Mesodermal cell (in vitro differentiated cells): ENCODE data around the gene THOC7.
A peak's percentile ranks its signal among the peaks of the same experiment; 100 is the strongest.

Experiments
- H3K27ac ChIP-seq: 2 replicates; pipeline ENCODE4 v1.7.0; 2013; ENCODE audit warnings: mild to moderate bottlenecking, low read depth, low read length, moderate library complexity; ENCODE audit not compliant: severe bottlenecking
- H3K36me3 ChIP-seq: 2 replicates; pipeline ENCODE4 v1.7.1; 2013; ENCODE audit warnings: mild to moderate bottlenecking, low read length, moderate library complexity; ENCODE audit not compliant: control insufficient read depth, insufficient read depth
- H3K4me1 ChIP-seq: one replicate; pipeline ENCODE4 v1.7.1; 2013; ENCODE audit warnings: mild to moderate bottlenecking, low read length; ENCODE audit not compliant: insufficient read depth, control insufficient read depth, poor library complexity, severe bottlenecking
- H3K4me3 ChIP-seq: 2 replicates; pipeline ENCODE4 v1.7.0; 2013; ENCODE audit warnings: low read length, control low read depth, mild to moderate bottlenecking; ENCODE audit not compliant: insufficient read depth, poor library complexity, severe bottlenecking; ENCODE audit errors: extremely low read depth
- H3K9me3 ChIP-seq: 2 replicates; pipeline ENCODE4 v1.7.1; 2013; ENCODE audit warnings: mild to moderate bottlenecking, low read length, moderate library complexity; ENCODE audit not compliant: control insufficient read depth
- WGBS, 2 experiments: methylation state at CpG; one replicate each; pipeline ENCODE4 v1.1.5; 2013; ENCODE audit warnings: missing lambda C conversion rate in 2 of 2; ENCODE audit not compliant: insufficient coverage in 2 of 2; 5-methylcytosine and 5-hydroxymethylcytosine counted together

THOC7 gene

DNA sequence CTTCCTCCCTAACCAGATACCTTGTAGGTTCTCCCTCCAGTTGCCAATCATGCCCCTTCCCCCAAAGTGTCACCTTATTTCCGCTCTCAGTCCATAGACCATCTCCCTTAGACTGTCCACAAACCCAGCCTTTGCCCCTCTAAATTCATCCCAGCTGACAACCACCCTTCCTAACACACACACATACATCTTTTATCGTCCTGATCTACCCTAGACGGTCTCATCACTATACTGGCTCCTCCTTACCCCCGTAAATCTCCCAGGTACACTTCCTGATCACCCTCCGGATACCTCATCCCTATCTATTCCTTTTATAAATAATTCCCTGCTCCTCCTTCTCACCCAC, 828 bp downstream of the THOC7 start:
- Histone ChIP-seq H3K4me3 (peak overlapping the region; percentile 85), H3K36me3 (peaks cover 4% of the 10 kb centered on the region), H3K4me1 (peaks cover 6% of the 10 kb centered on the region), H3K9me3 (no peaks in the 10 kb centered on the region), H3K27ac (no peak overlapping the region)
- 29% methylated on average over 5 of the region's 5 CpGs for WGBS, 2 experiments

- WGBS, 2 experiments, result 80% methylated on average over 2 of the region's 5 CpGs; no CpG with 5 or more reads in 1 of the 2 experiments
- Histone ChIP-seq H3K4me3 (no peak overlapping the region), H3K36me3 (no peaks in the 10 kb centered on the region), H3K27ac (no peak overlapping the region), H3K4me1 (peaks cover 6% of the 10 kb centered on the region), H3K9me3 (no peaks in the 10 kb centered on the region)
Observed at GRCh38 chr3:63861306-63861705, 2.3 kb downstream of the THOC7 start.

DNA sequence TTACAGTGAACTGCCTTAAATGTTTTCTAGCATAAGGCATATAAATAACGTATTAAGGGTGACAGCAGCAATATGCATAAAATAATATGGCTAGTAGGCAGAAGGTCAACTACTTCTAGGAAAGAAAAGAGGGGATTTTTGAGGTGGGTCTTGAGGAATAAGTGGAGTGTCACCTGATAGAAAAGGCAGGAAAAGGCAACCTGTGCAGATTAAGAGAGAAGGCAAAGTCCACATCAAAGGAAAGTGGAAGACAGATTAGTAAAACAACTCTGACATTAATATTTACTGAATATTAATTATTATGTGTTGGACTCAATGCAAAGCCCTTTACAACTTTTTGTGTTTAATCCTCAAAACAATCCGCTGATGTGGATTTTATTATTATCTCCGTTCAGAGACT, 2.8 kb downstream of the THOC7 start:
- Histone ChIP-seq H3K9me3 (no peaks in the 10 kb centered on the region), H3K4me3 (no peak overlapping the region), H3K27ac (no peak overlapping the region), H3K36me3 (no peaks in the 10 kb centered on the region), H3K4me1 (peaks cover 6% of the 10 kb centered on the region)
- WGBS, 2 experiments, result 90 to 100% methylated on average over 1 to 2 of the region's 3 CpGs

DNA sequence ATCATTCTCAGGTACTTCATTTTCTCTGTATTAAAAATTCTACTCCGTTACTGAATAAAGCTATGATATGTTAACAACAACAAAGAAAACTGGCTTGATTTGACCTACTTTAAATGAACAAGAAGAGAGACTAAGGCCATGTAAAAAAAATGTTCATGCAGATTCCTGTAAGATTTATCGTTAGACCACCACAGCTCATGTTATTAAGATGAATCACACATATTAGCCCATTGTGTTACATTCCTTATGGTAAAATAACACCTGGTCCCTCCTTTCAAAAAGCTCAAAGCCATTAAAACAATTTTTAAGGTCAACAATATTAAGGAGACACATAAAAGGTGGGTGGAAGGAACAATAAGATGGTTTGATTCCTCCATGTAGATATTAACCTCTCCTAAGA, 6.3 kb downstream of the THOC7 start:
- 100% methylated on average over 1 of the region's 2 CpGs; no CpG with 5 or more reads in 1 of the 2 experiments for WGBS, 2 experiments

GRCh38 chr3:63855333-63855940, 8.2 kb downstream of the THOC7 start:
- 75% methylated on average over 1 of the region's 1 CpG; no CpG with 5 or more reads in 1 of the 2 experiments for WGBS, 2 experiments
- no peaks in the 10 kb centered on the region for H3K9me3 ChIP-seq
- no peak overlapping the region for H3K27ac ChIP-seq
- H3K36me3 ChIP-seq, result no peaks in the 10 kb centered on the region
- H3K4me3 ChIP-seq, result no peak overlapping the region
- H3K4me1 ChIP-seq, result no peaks in the 10 kb centered on the region

More for the DNA sequence above, 6.3 kb downstream of the THOC7 start:
- Histone ChIP-seq H3K4me1 (peaks cover 2% of the 10 kb centered on the region), H3K27ac (no peak overlapping the region), H3K4me3 (no peak overlapping the region), H3K9me3 (no peaks in the 10 kb centered on the region), H3K36me3 (no peaks in the 10 kb centered on the region)

GRCh38 chr3:63853106-63853505, 10.5 kb downstream of the THOC7 start:
- 100% methylated on average over 1 of the region's 4 CpGs; no CpG with 5 or more reads in 1 of the 2 experiments for WGBS, 2 experiments
- H3K4me1 ChIP-seq, result no peaks in the 10 kb centered on the region
- no peak overlapping the region for H3K4me3 ChIP-seq
- no peaks in the 10 kb centered on the region for H3K9me3 ChIP-seq
- no peaks in the 10 kb centered on the region for H3K36me3 ChIP-seq
- H3K27ac ChIP-seq, result no peak overlapping the region

- Histone ChIP-seq H3K27ac (no peak overlapping the region), H3K4me1 (no peaks in the 10 kb centered on the region), H3K4me3 (no peak overlapping the region), H3K9me3 (no peaks in the 10 kb centered on the region), H3K36me3 (no peaks in the 10 kb centered on the region)
- no CpG with 5 or more reads among the region's 3 CpGs for WGBS, 2 experiments
Observed at GRCh38 chr3:63851287-63851686, 12.3 kb downstream of the THOC7 start.

- H3K9me3 ChIP-seq, result no peaks in the 10 kb centered on the region
- WGBS, 2 experiments, result 92 to 100% methylated on average over 2 to 4 of the region's 4 CpGs
- no peak overlapping the region for H3K4me3 ChIP-seq
- no peaks in the 10 kb centered on the region for H3K36me3 ChIP-seq
- H3K27ac ChIP-seq, result no peak overlapping the region
- H3K4me1 ChIP-seq, result no peaks in the 10 kb centered on the region
Observed at GRCh38 chr3:63849175-63849574, 14.4 kb downstream of the THOC7 start.

DNA sequence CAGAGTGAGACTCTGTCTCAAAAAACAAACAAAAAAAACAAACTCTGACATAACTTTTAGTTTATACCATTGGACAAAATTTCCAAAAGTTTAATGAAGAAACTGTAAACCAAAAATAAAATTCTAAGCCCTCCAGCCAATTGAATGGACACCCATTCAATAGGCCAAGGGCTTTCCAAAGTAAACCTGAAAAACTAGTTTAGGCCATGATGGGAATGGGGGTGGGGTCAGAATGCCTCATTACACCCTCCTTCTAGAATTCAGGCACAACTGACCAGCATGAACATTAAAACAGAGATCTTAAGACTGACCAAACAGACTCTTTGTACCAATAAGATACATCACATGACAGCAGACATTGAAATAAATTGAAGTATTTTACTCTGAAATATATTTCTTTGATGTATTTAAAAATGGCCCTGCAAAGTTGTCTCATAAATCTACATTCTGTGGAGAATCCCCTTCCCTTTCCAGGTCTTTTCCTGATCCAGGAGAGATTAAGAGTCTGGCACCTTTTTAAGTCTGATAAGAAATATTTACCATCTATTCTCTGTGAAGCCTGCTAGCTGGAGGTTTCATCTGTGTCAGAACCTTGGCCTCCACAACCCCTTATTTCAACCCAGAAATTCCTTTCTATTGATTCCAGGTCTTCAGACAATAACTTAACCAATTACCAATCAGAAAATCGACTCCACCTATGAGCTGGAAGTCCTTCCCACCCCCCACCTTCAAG, 15.7 kb downstream of the THOC7 start:
- H3K27ac ChIP-seq, result no peak overlapping the region
- 63 to 86% methylated on average over 1 of the region's 1 CpG for WGBS, 2 experiments
- no peaks in the 10 kb centered on the region for H3K9me3 ChIP-seq
- no peaks in the 10 kb centered on the region for H3K36me3 ChIP-seq
- H3K4me1 ChIP-seq, result no peaks in the 10 kb centered on the region
- no peak overlapping the region for H3K4me3 ChIP-seq

- 98% methylated on average over 4 of the region's 4 CpGs for WGBS, 2 experiments
- Histone ChIP-seq H3K4me1 (no peaks in the 10 kb centered on the region), H3K27ac (no peak overlapping the region), H3K4me3 (no peak overlapping the region), H3K9me3 (no peaks in the 10 kb centered on the region), H3K36me3 (no peaks in the 10 kb centered on the region)
Observed at GRCh38 chr3:63845215-63845614, 18.4 kb downstream of the THOC7 start.

DNA sequence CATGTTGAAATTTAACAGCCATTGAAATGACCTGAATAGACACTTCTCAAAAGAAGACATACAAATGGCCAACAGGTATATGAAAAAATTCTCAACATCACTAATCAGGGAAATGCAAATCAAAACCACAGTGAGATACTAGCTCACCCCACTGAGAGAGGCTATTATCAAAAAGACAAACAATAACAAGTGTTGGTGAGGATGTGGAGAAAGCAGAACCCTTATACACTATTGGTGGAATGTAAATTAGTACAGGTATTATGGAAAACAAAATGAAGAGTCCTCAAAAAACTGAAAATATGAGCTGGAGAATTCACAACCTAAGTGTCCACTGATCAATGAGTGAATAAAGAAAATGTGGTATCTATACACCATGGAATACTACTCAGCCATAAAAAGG, 21.5 kb downstream of the THOC7 start:
- no peak overlapping the region for H3K4me3 ChIP-seq
- no peaks in the 10 kb centered on the region for H3K9me3 ChIP-seq
- no peaks in the 10 kb centered on the region for H3K4me1 ChIP-seq
- no peaks in the 10 kb centered on the region for H3K36me3 ChIP-seq
- H3K27ac ChIP-seq, result no peak overlapping the region
